ENCODE results near the gene PRICKLE2. TPM values are rescaled to one million over a fixed set of nuclear protein-coding genes. Genes with fewer than 3 reads are reported as not detected.

PRICKLE2 gene
- total RNA-seq, 2 experiments from 2014 or later, result not detected

DNA sequence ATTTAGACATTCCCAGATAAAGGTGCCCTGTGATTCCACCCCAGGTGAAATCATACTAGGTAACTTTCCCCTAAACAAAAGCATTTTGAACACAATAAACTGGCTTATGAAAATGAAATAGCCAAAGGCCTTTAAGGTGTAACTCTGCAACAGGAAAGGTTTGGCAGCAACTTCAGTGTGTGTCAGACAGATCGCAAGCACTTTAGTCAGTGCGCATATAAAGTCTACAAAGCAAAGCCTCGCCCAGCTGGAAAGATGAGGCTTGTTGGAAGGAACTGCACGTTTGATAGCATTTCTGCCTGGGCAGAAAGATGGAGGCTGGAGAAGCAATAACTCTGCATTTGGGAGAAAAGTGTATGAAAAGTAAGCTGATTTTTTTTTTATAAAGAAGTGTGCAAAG is 57.9 kb downstream of the PRICKLE2 start:
- Mint-ChIP-seq H3K27me3 (peaks cover 2% of the 10 kb centered on the region), H3K4me1 (ENCODE audit: low read depth) (no peaks in the 10 kb centered on the region), H3K4me3 (no peak overlapping the region), H3K27ac (no peak overlapping the region), H3K9me3 (no peaks in the 10 kb centered on the region), H3K36me3 (ENCODE audit: low read depth) (no peaks in the 10 kb centered on the region)
- ChIA-PET CTCF (no interaction called here), POLR2A (no interaction called here)
- TF ChIP-seq CTCF (IDR thresholded peaks at IDR 0.05), result no peak
- DNase-seq (no peak), ATAC-seq (no peak)
- intact Hi-C loops (cut with micrococcal nuclease), result no loop called here

DNA sequence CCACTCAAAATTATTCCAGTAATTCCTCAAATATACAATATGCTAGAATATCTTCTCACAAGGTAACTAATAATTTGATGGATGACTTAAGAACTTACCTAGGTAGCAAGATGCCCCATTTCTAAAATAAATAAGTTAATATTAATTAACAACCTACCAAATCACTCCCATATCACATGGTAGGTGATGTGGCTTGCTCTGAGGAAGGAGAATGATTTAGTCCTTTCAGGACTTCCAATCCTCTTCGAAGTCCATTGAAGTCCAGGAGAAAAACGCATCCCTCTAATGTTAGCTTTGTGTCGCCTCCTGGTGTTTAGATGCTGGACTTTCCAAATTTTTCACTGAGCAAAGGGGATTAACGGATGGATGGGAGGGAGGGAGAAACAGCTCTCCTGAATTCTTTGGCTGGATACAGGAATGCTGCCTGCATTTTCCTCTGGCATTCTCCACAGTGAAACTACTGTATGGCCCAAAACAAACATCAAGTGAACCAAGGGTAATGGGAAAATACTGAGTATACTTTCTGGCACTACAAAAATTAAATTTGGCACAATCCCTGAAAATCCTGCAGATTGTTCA is 58.6 kb downstream of the PRICKLE2 start:
- TF ChIP-seq CTCF (IDR thresholded peaks at IDR 0.05), result no peak
- CTCF ChIA-PET, result no interaction called here
- no peak for ATAC-seq
- no peak for DNase-seq
- no peak overlapping the region for H3K4me3 Mint-ChIP-seq
- intact Hi-C loops (cut with micrococcal nuclease), result no loop called here
- POLR2A ChIA-PET, result no interaction called here
- H3K27me3 Mint-ChIP-seq, result peaks cover 2% of the 10 kb centered on the region
- no peaks in the 10 kb centered on the region for H3K4me1 Mint-ChIP-seq (ENCODE audit: low read depth)
- H3K36me3 Mint-ChIP-seq (ENCODE audit: low read depth), result no peaks in the 10 kb centered on the region
- no peak overlapping the region for H3K27ac Mint-ChIP-seq
- H3K9me3 Mint-ChIP-seq, result no peaks in the 10 kb centered on the region

- H3K4me3 Mint-ChIP-seq, result no peak overlapping the region
- DNase-seq (no peak), ATAC-seq (no peak)
- intact Hi-C loops (cut with micrococcal nuclease), result no loop called here
- peaks cover 6% of the 10 kb centered on the region for H3K27me3 Mint-ChIP-seq
- TF ChIP-seq CTCF (IDR thresholded peaks at IDR 0.05), result no peak
- H3K4me1 Mint-ChIP-seq (ENCODE audit: low read depth), result no peaks in the 10 kb centered on the region
- POLR2A ChIA-PET, result no interaction called here
- H3K9me3 Mint-ChIP-seq, result no peaks in the 10 kb centered on the region
- H3K27ac Mint-ChIP-seq, result no peak overlapping the region
- no peaks in the 10 kb centered on the region for H3K36me3 Mint-ChIP-seq (ENCODE audit: low read depth)
- CTCF ChIA-PET, result no interaction called here
Measured at GRCh38 chr3:64164349-64164748, 60.9 kb downstream of the PRICKLE2 start.

GRCh38 chr3:64163755-64164148 is 61.5 kb downstream of the PRICKLE2 start:
- Mint-ChIP-seq H3K36me3 (ENCODE audit: low read depth) (no peaks in the 10 kb centered on the region), H3K4me3 (no peak overlapping the region), H3K27me3 (peaks cover 7% of the 10 kb centered on the region), H3K27ac (no peak overlapping the region), H3K9me3 (no peaks in the 10 kb centered on the region), H3K4me1 (ENCODE audit: low read depth) (no peaks in the 10 kb centered on the region)
- DNase-seq (no peak), ATAC-seq (no peak)
- TF ChIP-seq CTCF (IDR thresholded peaks at IDR 0.05), result no peak
- intact Hi-C loops (cut with micrococcal nuclease), result no loop called here
- ChIA-PET POLR2A (no interaction called here), CTCF (no interaction called here)

DNA sequence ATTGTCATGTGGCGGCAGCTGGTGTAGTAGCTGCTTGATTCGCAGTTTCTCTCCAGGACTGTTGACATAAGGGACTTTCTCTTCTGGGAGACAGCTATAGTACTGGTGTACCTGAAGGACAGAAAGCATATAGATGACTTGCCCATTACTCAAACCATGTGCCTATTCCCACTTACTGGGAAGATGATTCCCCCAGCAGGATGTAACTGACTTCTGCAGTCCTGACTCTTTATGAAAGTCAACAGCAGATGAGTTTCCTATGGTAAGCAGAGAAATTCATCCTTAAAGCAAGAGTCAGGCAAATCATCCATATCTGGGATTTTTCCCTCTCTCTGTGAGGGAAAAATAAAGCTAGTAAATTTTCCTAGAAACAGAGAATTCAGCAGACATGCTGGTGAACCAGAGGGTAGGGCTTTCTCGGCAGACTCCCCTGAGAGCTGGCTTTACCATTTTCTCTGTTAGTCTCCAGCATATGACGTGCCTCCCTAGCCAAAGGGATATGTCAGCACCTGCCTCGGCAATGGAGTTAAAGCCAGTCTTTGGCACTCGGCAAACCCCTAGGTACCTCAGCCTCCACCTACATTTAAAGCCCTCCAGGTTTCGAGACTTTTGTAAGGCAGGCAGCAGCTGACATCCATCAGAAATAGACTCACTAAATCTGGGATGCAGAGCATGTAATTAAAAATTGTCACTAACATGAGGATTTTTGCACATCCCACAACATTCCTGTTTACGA is 62.1 kb downstream of the PRICKLE2 start:
- no peaks in the 10 kb centered on the region for H3K4me1 Mint-ChIP-seq (ENCODE audit: low read depth)
- no peak for TF ChIP-seq CTCF (IDR thresholded peaks at IDR 0.05)
- intact Hi-C loops (cut with micrococcal nuclease), result no loop called here
- ATAC-seq (no peak), DNase-seq (no peak)
- peaks cover 7% of the 10 kb centered on the region for H3K27me3 Mint-ChIP-seq
- H3K36me3 Mint-ChIP-seq (ENCODE audit: low read depth), result no peaks in the 10 kb centered on the region
- no peak overlapping the region for H3K4me3 Mint-ChIP-seq
- H3K27ac Mint-ChIP-seq, result no peak overlapping the region
- no peaks in the 10 kb centered on the region for H3K9me3 Mint-ChIP-seq
- CTCF ChIA-PET, result no interaction called here
- POLR2A ChIA-PET, result no interaction called here
